ENCODE measurements around the gene PFKL. TPM values are rescaled to one million over a fixed set of nuclear protein-coding genes. Genes with fewer than 3 reads are reported as not detected.

PFKL gene
- total RNA-seq, 1 experiment from 2014 or later = 150 TPM

- intact Hi-C loops (cut with micrococcal nuclease) = no loop called here
- ATAC-seq (no peak), DNase-seq (ENCODE audit: low read depth, low spot score) (no peak)
- no peak overlapping the region for H3K9ac ChIP-seq (ENCODE audit: low read length)
- H3K4me3 ChIP-seq (replicated peaks in 1 of 2; ENCODE audit: low read depth in 1 of 2, low read length in 2 of 2) = no peak overlapping the region
- H4K20me1 ChIP-seq (ENCODE audit: insufficient read depth) = no peaks in the 10 kb centered on the region
- H3K4me2 ChIP-seq (ENCODE audit: low read length) = no peak overlapping the region
- TF ChIP-seq ATF3 (IDR thresholded peaks at IDR 0.05) (no peak), CBX3 (IDR thresholded peaks at IDR 0.05; ENCODE audit: low read depth) (no peak)
- no peak overlapping the region for H2AFZ ChIP-seq (ENCODE audit: low read depth, low read length, poor library complexity, severe bottlenecking)
- no TSS peak for BruUV-seq (replicated peaks)
- H3K9me3 ChIP-seq (ENCODE audit: control insufficient read depth in 1 of 2, insufficient read depth in 1 of 2, low read depth in 1 of 2, low read length in 2 of 2) = no peaks in the 10 kb centered on the region
- peaks cover 0 to 7% of the 10 kb centered on the region in 2 experiments; a peak in 2 of 4 replicates for H3K36me3 ChIP-seq (ENCODE audit: control insufficient read depth in 1 of 2, insufficient read depth in 2 of 2, low read length in 2 of 2)
- CTCF ChIA-PET = no interaction called here
- POLR2A ChIA-PET = no interaction called here
- H3K79me2 ChIP-seq (ENCODE audit: insufficient read depth, low read length) = no peaks in the 10 kb centered on the region
- H3K27me3 ChIP-seq (ENCODE audit: insufficient read depth, low read length) = no peaks in the 10 kb centered on the region
- H3K9me2 ChIP-seq (ENCODE audit: insufficient read depth) = no peaks in the 10 kb centered on the region
- no peak overlapping the region for H3K27ac ChIP-seq (ENCODE audit: low read depth, low read length)
- H3K4me1 ChIP-seq (ENCODE audit: control insufficient read depth in 1 of 2, insufficient read depth in 2 of 2, low read length in 2 of 2) = no peaks in the 10 kb centered on the region
- RAD21 ChIA-PET (ENCODE audit: low non-redundant PET in 1 of 2, low total read pairs in 2 of 2, uncharacterized antibody in 2 of 2, unreplicated experiment in 2 of 2) = no interaction called here
These were observed 18.8 kb downstream of the PFKL start for GRCh38 chr21:44318489-44319285.

GRCh38 chr21:44319407-44320065 lies 19.7 kb downstream of the PFKL start:
- Histone ChIP-seq H3K4me2 (ENCODE audit: low read length) (no peak overlapping the region), H3K36me3 (ENCODE audit: control insufficient read depth in 1 of 2, insufficient read depth in 2 of 2, low read length in 2 of 2) (peaks cover 0 to 7% of the 10 kb centered on the region in 2 experiments; a peak in 2 of 4 replicates), H3K9ac (ENCODE audit: low read length) (no peak overlapping the region), H3K9me3 (ENCODE audit: control insufficient read depth in 1 of 2, insufficient read depth in 1 of 2, low read depth in 1 of 2, low read length in 2 of 2) (no peaks in the 10 kb centered on the region), H3K27ac (ENCODE audit: low read depth, low read length) (no peak overlapping the region), H3K4me3 (replicated peaks in 1 of 2; ENCODE audit: low read depth in 1 of 2, low read length in 2 of 2) (no peak overlapping the region), H3K27me3 (ENCODE audit: insufficient read depth, low read length) (no peaks in the 10 kb centered on the region), H3K79me2 (ENCODE audit: insufficient read depth, low read length) (no peaks in the 10 kb centered on the region), H2AFZ (ENCODE audit: low read depth, low read length, poor library complexity, severe bottlenecking) (no peak overlapping the region), H3K4me1 (ENCODE audit: control insufficient read depth in 1 of 2, insufficient read depth in 2 of 2, low read length in 2 of 2) (no peaks in the 10 kb centered on the region), H3K9me2 (ENCODE audit: insufficient read depth) (no peaks in the 10 kb centered on the region), H4K20me1 (ENCODE audit: insufficient read depth) (no peaks in the 10 kb centered on the region)
- ChIA-PET POLR2A (no interaction called here), CTCF (no interaction called here), RAD21 (ENCODE audit: low non-redundant PET in 1 of 2, low total read pairs in 2 of 2, uncharacterized antibody in 2 of 2, unreplicated experiment in 2 of 2) (no interaction called here)
- intact Hi-C loops (cut with micrococcal nuclease) = no loop called here
- DNase-seq (ENCODE audit: low read depth, low spot score) (no peak), ATAC-seq (no peak)
- TF ChIP-seq ZBTB33 (IDR thresholded peaks at IDR 0.05; ENCODE audit: extremely low read depth, insufficient replicate concordance, low read length) = no peak
- TF ChIP-seq SIN3A (IDR thresholded peaks at IDR 0.05; ENCODE audit: low read depth) = no peak
- no peak for TF ChIP-seq FOSL1 (IDR thresholded peaks at IDR 0.05; ENCODE audit: low read depth)
- no peak for TF ChIP-seq ZFX (IDR thresholded peaks at IDR 0.05)
- no TSS peak for BruUV-seq (replicated peaks)

All from HCT116 (cell line).